Astrocyte (in vitro differentiated cells and primary cell): ENCODE measurements around the gene TEAD1. TPM values are rescaled to one million over a fixed set of nuclear protein-coding genes. Genes with fewer than 3 reads are reported as not detected.
A peak's percentile ranks its signal among the peaks of the same experiment; 100 is the strongest.

Experiments
- DNase-seq: peaks from one replicate; pipeline ENCODE4 v3.0.0-alpha.2; 2010; ENCODE audit warnings: low read depth
- FAIRE-seq: peaks from 2 replicates; lab custom pipeline; 2011; peaks lifted over from hg19 to GRCh38; lab: Jason Lieb, UNC
- H2AFZ ChIP-seq: 2 replicates; pipeline ENCODE4 v1.6.0; 2012; ENCODE audit warnings: low read depth, low read length, inconsistent platforms
- H3K27ac ChIP-seq: 2 replicates; pipeline ENCODE4 v1.5.1; 2011; ENCODE audit warnings: low read depth, low read length, inconsistent platforms
- H3K27me3 ChIP-seq: 2 replicates; pipeline ENCODE4 v1.6.0; 2011; ENCODE audit warnings: low read length, inconsistent platforms; ENCODE audit not compliant: insufficient read depth
- H3K36me3 ChIP-seq: 2 replicates; pipeline ENCODE4 v1.5.1; 2011; ENCODE audit warnings: low read length, inconsistent platforms; ENCODE audit not compliant: insufficient read depth
- H3K4me1 ChIP-seq: 2 replicates; pipeline ENCODE4 v1.5.1; 2011; ENCODE audit warnings: low read length, inconsistent platforms; ENCODE audit not compliant: insufficient read depth
- H3K4me2 ChIP-seq: 2 replicates; pipeline ENCODE4 v1.6.0; 2012; ENCODE audit warnings: low read length, inconsistent platforms
- H3K4me3 ChIP-seq: 2 replicates; pipeline ENCODE4 v1.5.1; 2011; ENCODE audit warnings: low read depth, mild to moderate bottlenecking, low read length, inconsistent platforms; ENCODE audit not compliant: insufficient read depth
- H3K79me2 ChIP-seq: 2 replicates; pipeline ENCODE4 v1.6.0; 2012; ENCODE audit warnings: mild to moderate bottlenecking, low read length, inconsistent platforms; ENCODE audit not compliant: insufficient read depth
- H3K9ac ChIP-seq: 2 replicates; pipeline ENCODE4 v1.6.0; 2012; ENCODE audit warnings: mild to moderate bottlenecking, low read length, inconsistent platforms
- H3K9me3 ChIP-seq: 2 replicates; pipeline ENCODE4 v1.5.1; 2012; ENCODE audit warnings: low read depth, mild to moderate bottlenecking, low read length, inconsistent platforms; ENCODE audit not compliant: insufficient read depth
- H4K20me1 ChIP-seq: 2 replicates; pipeline ENCODE4 v1.6.0; 2012; ENCODE audit warnings: low read length, inconsistent platforms; ENCODE audit not compliant: insufficient read depth
- H3K27ac Mint-ChIP-seq: one replicate; pipeline ENCODE4 v1.8.0; 2021; ENCODE audit warnings: mild to moderate bottlenecking, mixed read lengths; ENCODE audit not compliant: unreplicated experiment
- H3K27me3 Mint-ChIP-seq: one replicate; pipeline ENCODE4 v1.8.0; 2021; ENCODE audit warnings: low read depth, mixed read lengths; ENCODE audit not compliant: unreplicated experiment
- H3K36me3 Mint-ChIP-seq: one replicate; pipeline ENCODE4 v1.8.0; 2021; ENCODE audit warnings: low read depth, mixed read lengths; ENCODE audit not compliant: unreplicated experiment
- H3K4me1 Mint-ChIP-seq: one replicate; pipeline ENCODE4 v1.8.0; 2021; ENCODE audit warnings: low read depth, mixed read lengths; ENCODE audit not compliant: unreplicated experiment
- H3K4me3 Mint-ChIP-seq: one replicate; pipeline ENCODE4 v1.8.0; 2021; ENCODE audit warnings: mild to moderate bottlenecking, moderate library complexity, mixed read lengths; ENCODE audit not compliant: unreplicated experiment
- H3K9me3 Mint-ChIP-seq: one replicate; pipeline ENCODE4 v1.8.0; 2021; ENCODE audit warnings: mild to moderate bottlenecking, mixed read lengths; ENCODE audit not compliant: unreplicated experiment
- EZH2 ChIP-seq: IDR thresholded peaks from 2 replicates; pipeline ENCODE4 v1.6.1; 2012; ENCODE audit warnings: mild to moderate bottlenecking, low read length, inconsistent platforms; ENCODE audit not compliant: insufficient read depth
- total RNA-seq: library from RNA; stranded (reverse); gene quantifications from 2 replicates; pipeline ENCODE4 v1.2.1, GENCODE V29; 2021
- TF ChIP-seq, protein P1 (sequence below): IDR thresholded peaks from 2 replicates; pipeline ENCODE4 v1.5.1; 2011; ENCODE audit warnings: low read depth, mild to moderate bottlenecking, inconsistent platforms, low read length, moderate library complexity; ENCODE audit not compliant: insufficient read depth

Gene TEAD1
- total RNA-seq, 1 donor from 2014 or later = 149 TPM

DNA sequence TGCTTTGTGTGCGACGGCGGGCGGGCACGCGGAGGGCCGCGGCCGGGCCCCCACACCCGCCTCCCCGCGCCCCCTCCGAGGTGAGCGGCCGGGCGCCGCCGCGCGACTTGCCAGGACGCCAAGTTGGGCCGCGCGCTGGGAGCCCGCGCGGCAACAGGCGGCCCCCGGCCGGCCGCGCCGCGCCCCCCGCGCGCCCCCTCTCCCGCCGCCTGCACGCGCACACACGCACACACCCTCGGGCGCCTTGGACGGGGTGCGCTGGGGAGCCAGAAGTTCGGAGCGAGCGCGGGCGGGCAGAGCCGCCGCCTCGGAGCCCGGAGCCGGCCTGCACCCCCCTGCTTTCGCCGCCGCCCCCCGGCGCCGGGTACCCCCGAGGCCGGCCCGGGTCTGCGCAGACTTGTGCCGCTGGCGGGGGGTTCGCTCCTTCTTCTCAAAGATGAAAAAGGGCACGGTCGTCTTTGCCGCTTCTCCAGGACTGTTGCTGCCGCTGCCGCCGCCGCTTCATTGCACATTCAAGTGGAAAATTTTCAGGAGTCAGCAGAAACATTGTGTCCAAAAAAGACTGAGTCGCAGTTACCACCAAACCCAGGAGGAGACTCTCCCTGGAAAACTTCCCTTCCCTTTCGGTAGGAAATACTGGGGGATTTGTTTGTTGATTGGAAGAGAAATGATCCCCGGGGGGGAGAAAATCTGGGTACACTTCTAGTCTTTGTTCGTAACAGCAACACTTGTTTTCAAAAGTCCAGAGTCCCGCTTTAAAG lies 895 bp downstream of the TEAD1 start:
- no peaks in the 10 kb centered on the region for H3K36me3 Mint-ChIP-seq
- peaks cover 52% of the 10 kb centered on the region for H3K79me2 ChIP-seq
- peaks cover 24% of the 10 kb centered on the region for H3K4me1 Mint-ChIP-seq
- H3K27ac ChIP-seq = peak overlapping the region; percentile 78
- H3K4me2 ChIP-seq = peak overlapping the region; percentile 94
- no peaks in the 10 kb centered on the region for H3K27me3 Mint-ChIP-seq
- H3K4me3 ChIP-seq = peak overlapping the region; percentile 85
- H4K20me1 ChIP-seq = peaks cover 30% of the 10 kb centered on the region
- H3K9ac ChIP-seq = peak overlapping the region; percentile 94
- no peaks in the 10 kb centered on the region for H3K27me3 ChIP-seq
- H3K4me1 ChIP-seq = peaks cover 25% of the 10 kb centered on the region
- DNase-seq (no peak), FAIRE-seq (no peak)
- peak overlapping the region; percentile 96 for H3K27ac Mint-ChIP-seq
- H3K4me3 Mint-ChIP-seq = peak overlapping the region; percentile 97
- no peaks in the 10 kb centered on the region for H3K9me3 ChIP-seq
- no peaks in the 10 kb centered on the region for H3K36me3 ChIP-seq
- TF ChIP-seq EZH2 = no peak
- TF ChIP-seq, protein P1, sequence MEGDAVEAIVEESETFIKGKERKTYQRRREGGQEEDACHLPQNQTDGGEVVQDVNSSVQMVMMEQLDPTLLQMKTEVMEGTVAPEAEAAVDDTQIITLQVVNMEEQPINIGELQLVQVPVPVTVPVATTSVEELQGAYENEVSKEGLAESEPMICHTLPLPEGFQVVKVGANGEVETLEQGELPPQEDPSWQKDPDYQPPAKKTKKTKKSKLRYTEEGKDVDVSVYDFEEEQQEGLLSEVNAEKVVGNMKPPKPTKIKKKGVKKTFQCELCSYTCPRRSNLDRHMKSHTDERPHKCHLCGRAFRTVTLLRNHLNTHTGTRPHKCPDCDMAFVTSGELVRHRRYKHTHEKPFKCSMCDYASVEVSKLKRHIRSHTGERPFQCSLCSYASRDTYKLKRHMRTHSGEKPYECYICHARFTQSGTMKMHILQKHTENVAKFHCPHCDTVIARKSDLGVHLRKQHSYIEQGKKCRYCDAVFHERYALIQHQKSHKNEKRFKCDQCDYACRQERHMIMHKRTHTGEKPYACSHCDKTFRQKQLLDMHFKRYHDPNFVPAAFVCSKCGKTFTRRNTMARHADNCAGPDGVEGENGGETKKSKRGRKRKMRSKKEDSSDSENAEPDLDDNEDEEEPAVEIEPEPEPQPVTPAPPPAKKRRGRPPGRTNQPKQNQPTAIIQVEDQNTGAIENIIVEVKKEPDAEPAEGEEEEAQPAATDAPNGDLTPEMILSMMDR = no peak
- no peaks in the 10 kb centered on the region for H3K9me3 Mint-ChIP-seq
- no peak overlapping the region for H2AFZ ChIP-seq

DNA sequence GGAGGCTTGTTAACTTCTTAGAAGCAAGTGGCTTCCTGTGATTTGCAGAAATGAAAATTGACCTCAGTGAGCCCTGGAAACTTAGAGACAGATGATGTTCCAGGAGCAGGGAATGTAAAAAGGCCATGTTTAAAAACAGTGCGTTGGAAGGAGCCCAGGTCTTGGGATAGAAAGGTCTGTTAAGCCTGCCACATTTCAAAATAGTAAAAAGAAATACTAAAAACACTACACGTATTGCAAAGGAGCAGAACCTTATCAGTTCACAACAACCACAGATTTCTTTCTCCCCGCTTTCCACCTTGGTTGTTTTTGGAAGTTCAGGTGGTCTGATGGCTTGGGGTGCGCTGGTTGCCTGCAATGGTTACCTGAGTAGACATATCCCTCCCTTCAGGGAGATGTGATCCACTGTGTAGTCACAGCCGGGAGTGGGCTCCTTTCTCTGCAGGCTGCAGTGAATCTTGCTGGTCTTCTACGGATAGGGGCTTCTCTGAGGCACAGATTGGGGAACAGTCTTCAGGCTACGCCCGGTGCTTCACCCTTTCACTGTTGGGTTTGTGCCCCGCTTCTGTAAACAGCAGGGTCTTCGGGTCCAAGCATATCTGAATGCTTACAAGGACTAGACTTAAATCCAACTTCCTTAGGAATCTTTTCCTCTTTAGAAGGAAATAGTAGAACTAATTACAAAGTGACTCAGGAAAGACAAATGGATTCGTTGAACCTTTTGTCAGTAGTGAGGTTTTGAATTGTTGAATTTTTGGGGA lies 1.9 kb downstream of the TEAD1 start:
- H3K9me3 ChIP-seq = no peaks in the 10 kb centered on the region
- H3K4me1 Mint-ChIP-seq = peaks cover 34% of the 10 kb centered on the region
- no peak overlapping the region for H2AFZ ChIP-seq
- peaks cover 37% of the 10 kb centered on the region for H4K20me1 ChIP-seq
- DNase-seq (peak; percentile 57), FAIRE-seq (peak; percentile 83)
- H3K9ac ChIP-seq = peak overlapping the region; percentile 94
- peaks cover 33% of the 10 kb centered on the region for H3K4me1 ChIP-seq
- H3K36me3 ChIP-seq = no peaks in the 10 kb centered on the region
- TF ChIP-seq, protein P1 = no peak
- TF ChIP-seq EZH2 = no peak
- no peaks in the 10 kb centered on the region for H3K27me3 ChIP-seq
- H3K36me3 Mint-ChIP-seq = peaks cover 2% of the 10 kb centered on the region
- peak overlapping the region; percentile 78 for H3K27ac ChIP-seq
- peak overlapping the region; percentile 97 for H3K4me3 Mint-ChIP-seq
- H3K27ac Mint-ChIP-seq = peak overlapping the region; percentile 96
- no peaks in the 10 kb centered on the region for H3K27me3 Mint-ChIP-seq
- H3K79me2 ChIP-seq = peaks cover 62% of the 10 kb centered on the region
- H3K9me3 Mint-ChIP-seq = no peaks in the 10 kb centered on the region
- peak overlapping the region; percentile 85 for H3K4me3 ChIP-seq
- peak overlapping the region; percentile 94 for H3K4me2 ChIP-seq
